ENCODE results near the gene BTBD9. TPM values are rescaled to one million over a fixed set of nuclear protein-coding genes. Genes with fewer than 3 reads are reported as not detected.
"Not testable (repeated sequence)": the region's sequence is repeated elsewhere in the genome, so short reads cannot be mapped to it uniquely, and the experiment has no call there.

The BTBD9 gene
- total RNA-seq, 2 experiments from 2014 or later: 19.1 to 19.8 TPM

GRCh38 chr6:38364127-38364526 is 275.6 kb downstream of the BTBD9 start:
- no peak overlapping the region for H3K27ac Mint-ChIP-seq
- DNase-seq (no peak), ATAC-seq (ENCODE audit: low read depth) (no peak)
- H3K4me3 Mint-ChIP-seq: no peak overlapping the region
- no peaks in the 10 kb centered on the region for H3K36me3 Mint-ChIP-seq
- H3K27me3 Mint-ChIP-seq: peaks cover 1% of the 10 kb centered on the region
- H3K4me1 Mint-ChIP-seq: no peaks in the 10 kb centered on the region
- POLR2A ChIA-PET: no interaction called here
- no peaks in the 10 kb centered on the region for H3K9me3 Mint-ChIP-seq

DNA sequence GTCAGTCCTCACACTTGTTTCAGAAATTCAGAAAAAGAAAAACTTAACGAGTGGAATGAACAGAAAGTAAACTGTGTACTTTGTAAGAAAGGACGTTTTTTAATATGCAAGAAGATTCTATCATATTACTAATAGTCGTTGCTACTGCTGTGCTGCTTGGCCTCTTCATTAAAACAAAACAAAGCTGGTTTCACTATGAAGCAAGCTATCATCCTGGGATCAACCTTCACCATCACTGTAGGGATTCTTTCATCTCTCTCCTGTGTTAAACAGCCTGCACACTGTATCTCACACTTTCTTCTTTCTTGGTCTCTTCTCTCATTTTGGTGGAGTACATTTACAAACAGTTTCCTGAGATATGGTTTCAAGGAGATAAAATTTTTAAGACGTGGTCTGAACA is 284.2 kb downstream of the BTBD9 start:
- H3K4me3 Mint-ChIP-seq: no peak overlapping the region
- no peak for ATAC-seq (ENCODE audit: low read depth)
- H3K27me3 Mint-ChIP-seq: peaks cover 1% of the 10 kb centered on the region
- H3K27ac Mint-ChIP-seq: no peak overlapping the region
- H3K36me3 Mint-ChIP-seq: no peaks in the 10 kb centered on the region
- peaks cover 2% of the 10 kb centered on the region for H3K4me1 Mint-ChIP-seq
- no peaks in the 10 kb centered on the region for H3K9me3 Mint-ChIP-seq
- POLR2A ChIA-PET: no interaction called here
- no peak for DNase-seq

DNA sequence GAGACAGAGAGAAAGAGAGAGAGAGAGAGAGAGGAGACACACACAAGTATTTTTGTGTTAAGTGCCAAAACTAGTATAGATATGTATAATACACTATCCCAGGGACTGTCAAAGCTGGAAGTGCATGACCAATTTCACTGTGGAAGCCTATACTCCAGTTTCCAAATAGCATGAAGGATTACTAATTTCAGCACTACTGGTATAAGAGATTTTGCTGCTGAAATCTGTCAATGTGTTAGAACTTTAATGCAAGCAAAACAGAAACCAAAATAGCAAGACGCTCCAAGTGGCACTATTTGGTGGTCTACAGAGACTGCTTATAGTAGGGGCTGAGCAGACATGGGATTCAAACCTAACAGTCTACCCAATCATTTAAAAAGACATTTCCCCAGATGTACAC is 284.8 kb downstream of the BTBD9 start:
- DNase-seq (no peak), ATAC-seq (ENCODE audit: low read depth) (no peak)
- Mint-ChIP-seq H3K9me3 (no peaks in the 10 kb centered on the region), H3K4me3 (no peak overlapping the region), H3K27ac (no peak overlapping the region), H3K36me3 (no peaks in the 10 kb centered on the region), H3K4me1 (peaks cover 2% of the 10 kb centered on the region), H3K27me3 (peaks cover 1% of the 10 kb centered on the region)
- POLR2A ChIA-PET: no interaction called here

DNA sequence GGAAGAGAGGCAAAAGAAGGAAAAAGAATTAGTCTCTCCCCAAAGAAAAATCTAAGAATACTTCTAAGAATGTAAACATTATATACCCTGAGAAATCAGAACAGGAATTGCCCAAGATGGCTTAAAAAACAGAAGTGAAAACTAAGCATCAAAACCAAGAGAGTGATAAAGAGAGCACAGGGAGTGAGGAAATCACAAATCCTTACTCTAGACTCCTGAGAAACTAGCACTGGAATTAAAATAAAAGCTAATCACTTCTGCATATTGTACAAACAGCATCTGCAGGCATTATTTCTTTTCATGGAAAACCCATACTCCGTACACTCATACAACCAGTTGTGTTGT is 285.7 kb downstream of the BTBD9 start:
- Mint-ChIP-seq H3K9me3 (no peaks in the 10 kb centered on the region), H3K4me3 (no peak overlapping the region), H3K27ac (no peak overlapping the region), H3K27me3 (no peaks in the 10 kb centered on the region), H3K4me1 (peaks cover 2% of the 10 kb centered on the region), H3K36me3 (no peaks in the 10 kb centered on the region)
- no peak for DNase-seq
- ATAC-seq (ENCODE audit: low read depth): no peak
- POLR2A ChIA-PET: no interaction called here

GRCh38 chr6:38353310-38354036 is 286.3 kb downstream of the BTBD9 start:
- no peaks in the 10 kb centered on the region for H3K36me3 Mint-ChIP-seq
- no peak overlapping the region for H3K4me3 Mint-ChIP-seq
- H3K27ac Mint-ChIP-seq: no peak overlapping the region
- POLR2A ChIA-PET: no interaction called here
- no peaks in the 10 kb centered on the region for H3K27me3 Mint-ChIP-seq
- no peak for ATAC-seq (ENCODE audit: low read depth)
- no peaks in the 10 kb centered on the region for H3K9me3 Mint-ChIP-seq
- peaks cover 2% of the 10 kb centered on the region for H3K4me1 Mint-ChIP-seq
- no peak for DNase-seq

- POLR2A ChIA-PET: no interaction called here
- Mint-ChIP-seq H3K36me3 (no peaks in the 10 kb centered on the region), H3K4me1 (peaks cover 2% of the 10 kb centered on the region), H3K27ac (no peak overlapping the region), H3K27me3 (no peaks in the 10 kb centered on the region), H3K9me3 (no peaks in the 10 kb centered on the region), H3K4me3 (no peak overlapping the region)
- DNase-seq (no peak), ATAC-seq (ENCODE audit: low read depth) (no peak)
Measured at GRCh38 chr6:38352636-38353035, 287.1 kb downstream of the BTBD9 start.

DNA sequence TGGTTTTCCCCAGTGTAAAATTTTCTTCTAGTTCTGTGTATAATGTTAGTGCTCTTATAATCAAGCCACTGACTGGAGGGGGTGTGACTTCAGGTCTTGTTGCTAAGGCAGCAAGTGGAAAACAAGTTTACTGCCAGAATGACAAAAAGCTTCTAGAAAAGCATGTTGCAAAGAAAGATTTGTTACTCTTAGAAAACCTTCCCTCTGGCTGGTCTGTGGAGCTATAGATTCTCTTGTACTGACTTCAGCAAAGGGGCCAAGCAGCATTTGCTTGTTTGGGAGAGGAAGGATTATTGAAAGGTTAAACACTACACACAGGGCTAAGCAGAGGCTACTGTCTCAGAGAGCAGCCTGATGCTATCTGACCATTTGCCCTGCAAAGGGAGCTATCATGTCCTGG is 288.8 kb downstream of the BTBD9 start:
- Mint-ChIP-seq H3K4me1 (peaks cover 2% of the 10 kb centered on the region), H3K9me3 (no peaks in the 10 kb centered on the region), H3K4me3 (no peak overlapping the region), H3K27ac (no peak overlapping the region), H3K27me3 (no peaks in the 10 kb centered on the region), H3K36me3 (no peaks in the 10 kb centered on the region)
- no peak for ATAC-seq (ENCODE audit: low read depth)
- POLR2A ChIA-PET: interaction anchor here (0.6 kb wide), 1 partner anchor 41 kb away, joined by 4 read pairs; no protein-coding TSS in a partner anchor
- no peak for DNase-seq

DNA sequence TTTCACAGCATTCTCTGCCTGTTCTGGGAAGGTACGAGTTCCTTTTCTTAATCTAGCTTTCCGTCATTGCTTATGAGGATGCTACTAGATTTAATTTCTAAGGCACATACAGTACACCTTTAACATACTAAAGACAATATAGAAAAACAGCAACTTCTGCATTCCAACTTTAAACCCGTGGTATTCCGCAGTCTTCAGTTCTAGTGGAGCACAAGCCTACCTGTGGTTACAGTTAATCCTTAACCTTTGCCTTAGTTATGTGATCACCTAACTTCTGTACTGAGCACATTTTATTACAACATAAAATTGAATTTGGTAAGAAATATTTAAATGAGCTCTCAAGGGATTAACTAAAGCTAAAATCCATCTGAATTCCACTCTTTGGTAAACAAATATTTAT is 289.5 kb downstream of the BTBD9 start:
- H3K27me3 Mint-ChIP-seq: no peaks in the 10 kb centered on the region
- H3K4me3 Mint-ChIP-seq: no peak overlapping the region
- DNase-seq (no peak), ATAC-seq (ENCODE audit: low read depth) (no peak)
- no peaks in the 10 kb centered on the region for H3K4me1 Mint-ChIP-seq
- H3K27ac Mint-ChIP-seq: no peak overlapping the region
- H3K36me3 Mint-ChIP-seq: no peaks in the 10 kb centered on the region
- H3K9me3 Mint-ChIP-seq: no peaks in the 10 kb centered on the region
- POLR2A ChIA-PET: interaction anchor here (0.6 kb wide), 1 partner anchor 41 kb away, joined by 4 read pairs; no protein-coding TSS in a partner anchor

DNA sequence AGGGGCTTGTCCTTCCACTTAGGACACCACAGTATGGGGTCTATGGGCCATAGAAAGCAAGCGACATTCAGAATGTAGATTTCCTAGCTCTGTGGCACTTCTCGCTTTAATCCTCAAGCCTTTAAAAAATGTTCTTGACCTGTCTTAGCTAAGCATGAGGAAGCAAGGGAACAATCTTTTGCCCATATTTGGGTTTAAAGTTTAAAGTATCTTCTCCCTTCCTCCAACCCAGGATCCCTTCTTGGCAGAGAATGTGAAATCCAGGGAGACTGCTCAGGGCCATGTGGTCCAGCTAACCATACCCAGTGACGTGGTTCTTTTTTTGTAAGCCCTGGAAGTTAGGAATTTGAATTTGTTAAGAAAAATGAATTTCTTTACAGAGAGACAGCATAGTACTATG is 289.9 kb downstream of the BTBD9 start:
- H3K27me3 Mint-ChIP-seq: no peaks in the 10 kb centered on the region
- H3K9me3 Mint-ChIP-seq: no peaks in the 10 kb centered on the region
- ATAC-seq (ENCODE audit: low read depth) (no peak), DNase-seq (no peak)
- POLR2A ChIA-PET: no interaction called here
- H3K36me3 Mint-ChIP-seq: no peaks in the 10 kb centered on the region
- H3K4me3 Mint-ChIP-seq: no peak overlapping the region
- H3K4me1 Mint-ChIP-seq: no peaks in the 10 kb centered on the region
- H3K27ac Mint-ChIP-seq: no peak overlapping the region

DNA sequence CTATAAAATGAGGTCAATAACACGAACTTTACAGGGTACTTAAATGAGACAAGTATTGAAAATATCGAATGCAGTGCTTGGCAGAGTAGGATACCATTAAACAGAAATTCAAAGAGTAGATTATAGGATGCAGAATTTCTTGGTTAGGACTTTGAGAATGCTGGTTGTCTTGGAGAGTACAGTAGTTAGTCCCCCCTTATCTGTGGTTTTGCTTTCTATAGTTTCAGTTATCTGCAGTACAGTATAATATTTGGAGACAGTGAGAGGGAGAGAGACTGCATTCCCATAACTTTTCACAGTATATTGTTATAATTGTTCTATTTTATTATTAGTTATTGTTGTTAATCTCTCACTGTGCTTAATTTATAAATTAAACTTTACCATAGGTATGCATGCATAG is 290.5 kb downstream of the BTBD9 start:
- Mint-ChIP-seq H3K36me3 (no peaks in the 10 kb centered on the region), H3K27me3 (no peaks in the 10 kb centered on the region), H3K27ac (no peak overlapping the region), H3K4me3 (no peak overlapping the region), H3K4me1 (no peaks in the 10 kb centered on the region), H3K9me3 (no peaks in the 10 kb centered on the region)
- no peak for DNase-seq
- POLR2A ChIA-PET: no interaction called here
- no peak for ATAC-seq (ENCODE audit: low read depth)

GRCh38 chr6:38348371-38348770 is 291.4 kb downstream of the BTBD9 start:
- ATAC-seq (ENCODE audit: low read depth): no peak
- Mint-ChIP-seq H3K4me3 (no peak overlapping the region), H3K27me3 (no peaks in the 10 kb centered on the region), H3K9me3 (no peaks in the 10 kb centered on the region), H3K27ac (no peak overlapping the region), H3K36me3 (no peaks in the 10 kb centered on the region), H3K4me1 (no peaks in the 10 kb centered on the region)
- no peak for DNase-seq
- POLR2A ChIA-PET: no interaction called here

DNA sequence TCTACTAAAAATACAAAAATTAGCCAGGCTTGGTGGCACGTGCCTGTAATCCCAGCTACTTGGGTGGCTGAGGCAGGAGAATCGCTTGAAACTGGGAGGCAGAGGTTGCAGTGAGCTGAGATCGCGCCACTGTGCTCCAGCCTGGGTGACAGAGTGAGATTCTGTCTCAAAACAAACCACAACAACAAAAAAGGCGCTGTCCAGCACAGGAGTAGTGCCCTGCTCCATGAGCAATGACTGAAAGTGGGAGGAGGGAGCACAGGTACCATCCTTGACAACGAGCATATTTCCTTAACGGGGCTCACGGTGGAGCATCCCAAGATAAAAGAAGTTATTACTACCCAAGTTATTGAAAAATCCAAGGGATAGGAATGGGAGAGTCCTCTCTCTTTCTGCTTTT is 291.9 kb downstream of the BTBD9 start:
- H3K9me3 Mint-ChIP-seq; H3K27ac Mint-ChIP-seq; H3K4me1 Mint-ChIP-seq; H3K4me3 Mint-ChIP-seq; POLR2A ChIA-PET; H3K36me3 Mint-ChIP-seq; H3K27me3 Mint-ChIP-seq; DNase-seq; ATAC-seq (ENCODE audit: low read depth): not testable (repeated sequence)

GRCh38 chr6:38346291-38347079 is 293.2 kb downstream of the BTBD9 start:
- Mint-ChIP-seq H3K27me3 (no peaks in the 10 kb centered on the region), H3K27ac (no peak overlapping the region), H3K4me3 (no peak overlapping the region), H3K4me1 (no peaks in the 10 kb centered on the region), H3K9me3 (no peaks in the 10 kb centered on the region), H3K36me3 (no peaks in the 10 kb centered on the region)
- POLR2A ChIA-PET: no interaction called here
- DNase-seq: no peak
- no peak for ATAC-seq (ENCODE audit: low read depth)

- Mint-ChIP-seq H3K27me3 (no peaks in the 10 kb centered on the region), H3K9me3 (no peaks in the 10 kb centered on the region), H3K4me1 (no peaks in the 10 kb centered on the region), H3K27ac (no peak overlapping the region), H3K4me3 (no peak overlapping the region), H3K36me3 (no peaks in the 10 kb centered on the region)
- POLR2A ChIA-PET: no interaction called here
- ATAC-seq (ENCODE audit: low read depth): no peak
- no peak for DNase-seq
Measured at GRCh38 chr6:38345586-38345985, 294.1 kb downstream of the BTBD9 start.

Measured in activated naive CD8-positive, alpha-beta T cell treated with anti-CD3 and anti-CD28 coated beads, Interleukin-2, amount 10 ng/mL, durations not matched to agents 7 days and 5 days (primary cell).